ENCODE results near the gene CADM3. TPM values are rescaled to one million over a fixed set of nuclear protein-coding genes. Genes with fewer than 3 reads are reported as not detected.

CADM3 gene
- polyA plus RNA-seq, 4 donors = 0.14 to 0.99 (median 0.26) TPM

DNA sequence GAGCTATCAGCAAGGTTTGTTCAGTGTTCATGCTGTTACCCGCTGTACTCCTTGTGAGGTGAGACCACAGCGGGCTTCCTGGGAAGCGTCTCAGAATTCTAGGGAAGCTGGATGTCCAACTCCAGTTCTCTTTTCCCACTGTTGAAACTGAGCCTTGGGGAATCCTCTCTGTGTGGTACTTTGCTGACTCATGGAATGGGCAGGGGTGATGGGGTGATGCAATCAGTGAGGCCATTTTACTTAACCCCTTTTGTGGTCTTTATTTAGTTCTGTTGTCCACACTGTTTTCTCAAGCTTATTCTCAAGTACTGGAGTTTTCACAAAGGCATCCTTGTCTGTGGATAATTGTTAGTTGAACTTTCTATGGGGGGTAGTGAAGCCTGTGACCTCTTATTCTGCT, 75.9 kb downstream of the CADM3 start:
- DNase-seq (ENCODE audit: low read depth in 4 of 4, low spot score in 3 of 4) = no peak

DNA sequence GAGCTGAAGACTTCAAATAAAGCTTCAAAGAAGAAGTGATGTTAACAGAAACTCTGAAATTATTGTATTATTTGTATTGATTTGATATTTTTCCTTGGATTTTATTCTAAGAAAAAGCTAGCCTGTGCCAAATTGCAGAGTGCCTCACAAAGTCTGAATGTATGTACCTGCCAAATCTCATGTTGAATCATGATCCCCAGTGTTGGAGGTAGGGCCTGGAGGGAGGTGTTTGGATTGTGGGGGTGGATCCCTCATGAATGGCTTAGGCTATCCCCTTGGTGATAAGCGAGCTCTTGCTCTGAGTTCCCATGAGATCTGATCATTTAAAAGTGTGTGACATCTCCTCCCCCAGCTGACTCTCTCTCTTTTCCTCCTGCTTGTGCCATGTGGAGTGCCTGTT, 76.9 kb downstream of the CADM3 start:
- DNase-seq (ENCODE audit: low read depth in 4 of 4, low spot score in 3 of 4) = no peak

DNA sequence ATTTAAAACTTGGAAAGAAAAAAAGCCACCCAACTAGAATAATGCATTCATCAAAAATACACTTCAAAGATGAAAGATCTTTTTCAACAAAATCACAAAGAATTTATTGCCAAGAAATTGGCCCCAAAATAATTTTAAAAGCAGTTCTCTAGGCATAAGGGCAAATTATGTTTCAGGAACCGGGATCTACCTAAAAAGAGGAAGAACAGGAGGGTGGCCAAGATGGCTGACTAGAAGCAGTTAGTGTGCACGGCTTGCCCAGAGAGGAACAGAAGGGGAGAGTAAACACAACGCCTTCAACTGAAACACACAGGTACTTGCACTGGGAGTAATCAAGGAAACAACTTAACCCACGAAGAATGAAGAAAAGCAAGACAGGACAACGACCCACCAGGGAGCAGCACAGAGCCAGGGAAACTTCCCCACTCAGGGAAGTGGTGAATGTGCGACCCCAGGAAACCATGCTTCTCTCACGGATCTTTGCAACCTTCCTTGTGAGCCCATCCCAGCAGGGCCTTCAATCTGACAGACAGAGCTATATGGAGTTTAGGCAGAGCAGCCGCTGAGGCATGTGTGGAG, 79.3 kb downstream of the CADM3 start:
- no peak for DNase-seq (ENCODE audit: low read depth in 4 of 4, low spot score in 3 of 4)

Other genes starting within 250 kb of the CADM3 start
- gene PYHIN1, start 240.1 kb upstream of the CADM3 start, polyA plus RNA-seq (ENCODE audit: insufficient read length in 4 of 4) = under 1 TPM; 0.13 to 0.35 (median 0.22) TPM
- gene IFI16, start 161.7 kb upstream of the CADM3 start, polyA plus RNA-seq (ENCODE audit: insufficient read length in 4 of 4) = 10 to 100 TPM; 60.9 to 85.9 (median 63.0) TPM
- under 1 TPM in 3 of 4 donors, not detected in 1; 0.11 to 0.18 (median 0.13) TPM for gene AIM2, start 94.8 kb upstream of the CADM3 start, polyA plus RNA-seq (ENCODE audit: insufficient read length in 4 of 4)
- 1 to 10 TPM in 1 of 4 donors, under 1 TPM in 2, not detected in 1; 0.37 to 1.6 (median 0.79) TPM for gene ACKR1, start 33.3 kb downstream of the CADM3 start, polyA plus RNA-seq (ENCODE audit: insufficient read length in 4 of 4)
- gene FCER1A, start 130.7 kb downstream of the CADM3 start, polyA plus RNA-seq (ENCODE audit: insufficient read length in 4 of 4) = 1 to 10 TPM in 1 of 4 donors, under 1 TPM in 3; 0.30 to 1.9 (median 0.46) TPM